Measurements from ENCODE around the gene OR2A12.

GRCh38 chr7:144110272-144110671 is 24.2 kb downstream of the OR2A12 start:
- no peak for TF ChIP-seq POLR2A (IDR thresholded peaks at IDR 0.05; ENCODE audit: low read depth, low read length)
- TF ChIP-seq TAF1 (IDR thresholded peaks at IDR 0.05; ENCODE audit: borderline replicate concordance, low read depth, low read length): no peak

Measured in GM12892 (cell line).